HG02759 (cell line): ENCODE results near the gene CPSF3.
A peak's percentile ranks its signal among the peaks of the same experiment; 100 is the strongest.

ENCODE experiments used
- ATAC-seq: cut with Tn5 transposase; IDR thresholded peaks from one replicate; pipeline ENCODE4 v1.9.1; 2021; ENCODE audit warnings: mild to moderate bottlenecking, moderate library complexity; ENCODE audit not compliant: unreplicated experiment

The CPSF3 gene

GRCh38 chr2:9423100-9423921, at the start of gene CPSF3, which contains the start of gene ITGB1BP1:
CPSF3 (plus strand) TSS chr2:9423654; CDS start chr2:9423774, 120 bp downstream.
ITGB1BP1 (minus strand) TSS chr2:9423528; CDS start chr2:9418697, 4,831 bp downstream.
- ATAC-seq: peak; percentile 83

- ATAC-seq: no peak
These were observed 49.3 kb upstream of the CPSF3 start for GRCh38 chr2:9374071-9374730.

GRCh38 chr2:9375857-9376428, 47.5 kb upstream of the CPSF3 start:
- no peak for ATAC-seq

- no peak for ATAC-seq
These were observed 45.9 kb upstream of the CPSF3 start for GRCh38 chr2:9377461-9378097.

- ATAC-seq: no peak
These were observed 44.7 kb upstream of the CPSF3 start for GRCh38 chr2:9378433-9379390.

GRCh38 chr2:9379391-9379755, 44.1 kb upstream of the CPSF3 start:
- ATAC-seq: no peak

GRCh38 chr2:9380702-9381628, 42.5 kb upstream of the CPSF3 start:
- no peak for ATAC-seq

GRCh38 chr2:9382604-9383235, 40.7 kb upstream of the CPSF3 start:
- no peak for ATAC-seq

- ATAC-seq: no peak
These were observed 38.9 kb upstream of the CPSF3 start for GRCh38 chr2:9384521-9384920.

- ATAC-seq: no peak
These were observed 37.6 kb upstream of the CPSF3 start for GRCh38 chr2:9385841-9386240.

- no peak for ATAC-seq
These were observed 35.2 kb upstream of the CPSF3 start for GRCh38 chr2:9388199-9388681.

GRCh38 chr2:9388950-9389911, 34.2 kb upstream of the CPSF3 start:
- no peak for ATAC-seq

- no peak for ATAC-seq
These were observed 33.2 kb upstream of the CPSF3 start for GRCh38 chr2:9390151-9390850.

GRCh38 chr2:9390991-9391390, 32.5 kb upstream of the CPSF3 start:
- no peak for ATAC-seq

GRCh38 chr2:9391961-9392720, 31.3 kb upstream of the CPSF3 start:
- no peak for ATAC-seq
